NCI-H2171 (cell line): Measurements from ENCODE around the gene PCDHA1.
A peak's percentile ranks its signal among the peaks of the same experiment; 100 is the strongest.
"Not testable (repeated sequence)": the region's sequence is repeated elsewhere in the genome, so short reads cannot be mapped to it uniquely, and the experiment has no call there.

Source experiments
- DNase-seq: peaks from one replicate; lab custom pipeline; 2025; lab: John Stamatoyannopoulos, UW

The PCDHA1 gene

GRCh38 chr5:140808241-140808888 is 22.4 kb downstream of the PCDHA1 start:
- not testable (repeated sequence) for DNase-seq

- DNase-seq = no peak
Observed at GRCh38 chr5:140808889-140809291, 22.9 kb downstream of the PCDHA1 start.

GRCh38 chr5:140821375-140822280 is 35.7 kb downstream of the PCDHA1 start, which contains the start of gene PCDHA5:
Gene PCDHA5, plus strand, starts transcription at chr5:140821613.
- DNase-seq = no peak

GRCh38 chr5:140822281-140822629 is 36.3 kb downstream of the PCDHA1 start:
- DNase-seq = no peak

- not testable (repeated sequence) for DNase-seq
Observed at GRCh38 chr5:140822969-140823368, 37.0 kb downstream of the PCDHA1 start.

GRCh38 chr5:140823475-140823874 is 37.5 kb downstream of the PCDHA1 start:
- no peak for DNase-seq

- peak; percentile 31 for DNase-seq
Observed at GRCh38 chr5:140827704-140828361, 41.9 kb downstream of the PCDHA1 start, which contains the start of gene PCDHA6. Gene PCDHA6, plus strand, starts transcription at chr5:140827960. Its CDS starts 132 bp downstream, at chr5:140828092.

GRCh38 chr5:140828362-140828737 is 42.4 kb downstream of the PCDHA1 start:
- peak; percentile 34 for DNase-seq

GRCh38 chr5:140829511-140830501 is 43.9 kb downstream of the PCDHA1 start:
- DNase-seq = not testable (repeated sequence)

GRCh38 chr5:140833993-140834392 is 48.1 kb downstream of the PCDHA1 start, which contains the start of gene PCDHA7:
Gene PCDHA7, plus strand, starts transcription at chr5:140834269. Its CDS starts 115 bp downstream, at chr5:140834384.
- no peak for DNase-seq

GRCh38 chr5:140834439-140835008 is 48.6 kb downstream of the PCDHA1 start:
- DNase-seq = not testable (repeated sequence)

GRCh38 chr5:140835622-140836510 is 49.9 kb downstream of the PCDHA1 start:
- no peak for DNase-seq

GRCh38 chr5:140840978-140841962 is 55.3 kb downstream of the PCDHA1 start, which contains the start of gene PCDHA8:
Gene PCDHA8, plus strand, starts transcription at chr5:140841187. Its CDS starts 135 bp downstream, at chr5:140841322.
- DNase-seq = no peak

GRCh38 chr5:140842798-140843733 is 57.1 kb downstream of the PCDHA1 start:
- DNase-seq = no peak

- DNase-seq = not testable (repeated sequence)
Observed at GRCh38 chr5:140848139-140849102, 62.5 kb downstream of the PCDHA1 start, which contains the start of gene PCDHA9. Gene PCDHA9, plus strand, starts transcription at chr5:140848382. Its CDS starts 114 bp downstream, at chr5:140848496.
